HG03060 (cell line): ENCODE measurements around the gene ALDH1A1.

ENCODE experiments used
- ATAC-seq: cut with Tn5 transposase; IDR thresholded peaks from one replicate; pipeline ENCODE4 v1.9.1; 2021; ENCODE audit warnings: low read depth, moderate number of reproducible peaks; ENCODE audit not compliant: unreplicated experiment

Gene ALDH1A1

DNA sequence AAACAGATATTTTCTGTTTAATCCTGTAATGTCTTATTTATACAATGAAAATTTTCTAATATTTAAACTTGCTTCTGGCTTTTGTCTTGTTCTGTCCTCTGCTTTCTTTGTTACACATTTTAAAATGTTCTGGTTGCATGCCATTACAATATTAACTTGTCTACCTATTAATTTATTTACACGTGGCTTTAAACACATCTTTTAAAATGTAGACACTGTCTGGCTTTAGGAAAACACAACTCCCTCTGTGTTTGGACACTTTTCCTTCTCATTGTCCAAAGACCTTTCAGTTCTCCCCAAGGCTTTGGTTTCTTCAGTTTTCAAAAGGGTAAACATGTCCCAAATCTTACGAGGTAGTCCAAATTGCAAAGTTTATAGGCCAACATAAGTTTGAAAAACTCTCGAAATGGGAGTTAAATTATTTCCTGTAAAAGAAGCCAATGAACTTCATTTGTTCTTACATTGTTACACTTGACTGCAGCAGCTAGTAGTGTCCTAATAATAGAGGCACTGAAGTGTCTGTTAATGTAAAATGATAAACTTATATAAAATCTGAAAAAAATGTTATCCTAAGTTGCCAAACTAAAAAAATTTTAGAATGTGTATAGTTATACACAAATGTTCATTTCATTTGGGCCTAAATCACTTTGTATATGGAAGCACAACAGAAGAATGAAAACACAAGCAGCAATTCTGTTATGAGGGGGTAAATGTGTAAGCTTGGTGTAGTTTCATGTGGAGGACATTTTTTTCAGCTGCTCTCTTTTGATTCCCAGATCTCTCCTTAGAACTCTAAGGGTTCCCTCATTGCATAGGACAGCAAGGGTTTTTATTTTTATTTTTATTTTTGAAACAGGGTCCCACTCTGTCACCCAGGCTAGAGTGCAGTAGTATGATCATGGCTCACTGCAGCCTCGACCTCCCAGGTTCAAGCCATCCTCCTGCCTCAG, 53.8 kb downstream of the ALDH1A1 start:
- ATAC-seq = no peak

DNA sequence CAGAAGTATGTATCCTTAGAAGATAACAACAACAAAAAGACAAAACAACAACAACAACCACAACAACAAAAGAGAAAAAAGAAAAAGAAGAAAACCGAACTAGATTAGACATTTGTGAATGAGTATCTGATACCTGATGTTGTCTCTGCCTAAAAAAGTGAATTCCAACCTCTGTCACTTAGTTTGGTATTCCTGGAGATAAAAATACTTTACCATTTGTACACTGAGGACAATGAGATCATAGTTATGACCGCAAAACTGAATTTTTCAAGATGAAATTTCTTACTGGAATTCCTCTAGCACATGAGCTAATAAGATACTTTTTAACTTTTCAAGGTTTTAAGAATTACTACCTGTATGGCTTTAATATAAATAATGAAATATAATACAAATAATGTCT, 54.5 kb downstream of the ALDH1A1 start:
- ATAC-seq = no peak

GRCh38 chr9:72897069-72897649, 55.7 kb downstream of the ALDH1A1 start:
- ATAC-seq = no peak

DNA sequence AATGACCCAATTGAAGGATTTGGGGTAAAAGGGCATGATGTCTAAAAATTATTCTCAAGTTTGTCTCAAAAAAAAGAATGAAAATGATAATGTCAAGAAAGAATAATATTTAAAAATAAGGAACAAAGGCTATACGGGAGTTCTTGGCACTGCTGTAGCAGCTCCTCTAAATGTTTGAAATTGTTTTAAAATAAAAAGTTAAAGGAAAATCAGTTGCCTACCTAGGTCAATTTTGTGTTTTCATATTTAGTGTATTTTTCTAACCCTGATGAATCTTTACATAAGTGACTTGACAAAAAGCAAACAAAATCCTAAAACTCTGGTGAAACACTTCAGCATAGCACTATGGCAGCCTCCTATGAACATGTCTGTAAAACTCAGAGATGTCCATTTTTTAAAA, 56.4 kb downstream of the ALDH1A1 start:
- no peak for ATAC-seq

- ATAC-seq = no peak
Observed at GRCh38 chr9:72895122-72895521, 57.7 kb downstream of the ALDH1A1 start.

GRCh38 chr9:72894342-72894741, 58.5 kb downstream of the ALDH1A1 start:
- no peak for ATAC-seq

GRCh38 chr9:72893437-72893836, 59.4 kb downstream of the ALDH1A1 start:
- ATAC-seq = no peak

GRCh38 chr9:72891043-72891442, 61.8 kb downstream of the ALDH1A1 start:
- no peak for ATAC-seq

DNA sequence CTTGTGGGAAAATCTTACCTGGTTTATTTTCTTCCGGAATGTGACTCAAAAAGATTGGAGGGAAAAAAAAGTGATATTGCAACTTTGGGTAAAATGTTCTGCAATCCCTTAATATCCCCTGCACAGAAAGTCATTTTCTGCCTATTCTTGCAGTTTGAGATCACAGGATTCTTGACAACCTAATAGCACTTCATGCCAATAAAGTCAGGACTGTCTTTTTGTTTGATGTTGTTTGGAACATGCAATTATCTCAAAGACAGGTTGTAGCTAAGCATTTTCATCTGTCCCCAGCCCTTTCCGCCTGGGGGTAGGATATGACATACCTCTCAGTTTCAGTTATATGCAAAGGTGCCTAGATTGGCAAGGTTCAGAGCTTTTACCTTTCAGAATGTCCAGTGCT, 63.9 kb downstream of the ALDH1A1 start:
- no peak for ATAC-seq

DNA sequence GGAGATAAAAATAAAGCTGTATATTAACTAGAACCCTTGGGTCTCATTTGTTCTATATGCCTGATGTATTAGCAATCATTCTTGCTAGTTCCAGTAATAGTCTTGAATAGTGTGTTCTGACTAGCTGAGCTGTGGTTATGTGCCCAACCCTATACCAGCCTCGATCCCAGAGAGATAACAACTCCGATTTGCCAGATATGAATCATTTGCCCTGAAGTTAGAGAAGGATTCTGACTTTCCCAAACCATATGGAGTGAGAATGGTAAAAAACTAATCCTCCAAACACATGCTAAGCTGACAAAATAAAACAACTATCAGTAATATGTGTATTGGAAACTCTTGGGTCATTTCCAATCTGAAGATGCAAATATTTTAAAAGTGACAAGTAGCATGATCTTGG, 64.8 kb downstream of the ALDH1A1 start:
- no peak for ATAC-seq

GRCh38 chr9:72886386-72886785, 66.5 kb downstream of the ALDH1A1 start:
- ATAC-seq = no peak

GRCh38 chr9:72884508-72884907, 68.3 kb downstream of the ALDH1A1 start:
- no peak for ATAC-seq

GRCh38 chr9:72883875-72884274, 69.0 kb downstream of the ALDH1A1 start:
- ATAC-seq = no peak

DNA sequence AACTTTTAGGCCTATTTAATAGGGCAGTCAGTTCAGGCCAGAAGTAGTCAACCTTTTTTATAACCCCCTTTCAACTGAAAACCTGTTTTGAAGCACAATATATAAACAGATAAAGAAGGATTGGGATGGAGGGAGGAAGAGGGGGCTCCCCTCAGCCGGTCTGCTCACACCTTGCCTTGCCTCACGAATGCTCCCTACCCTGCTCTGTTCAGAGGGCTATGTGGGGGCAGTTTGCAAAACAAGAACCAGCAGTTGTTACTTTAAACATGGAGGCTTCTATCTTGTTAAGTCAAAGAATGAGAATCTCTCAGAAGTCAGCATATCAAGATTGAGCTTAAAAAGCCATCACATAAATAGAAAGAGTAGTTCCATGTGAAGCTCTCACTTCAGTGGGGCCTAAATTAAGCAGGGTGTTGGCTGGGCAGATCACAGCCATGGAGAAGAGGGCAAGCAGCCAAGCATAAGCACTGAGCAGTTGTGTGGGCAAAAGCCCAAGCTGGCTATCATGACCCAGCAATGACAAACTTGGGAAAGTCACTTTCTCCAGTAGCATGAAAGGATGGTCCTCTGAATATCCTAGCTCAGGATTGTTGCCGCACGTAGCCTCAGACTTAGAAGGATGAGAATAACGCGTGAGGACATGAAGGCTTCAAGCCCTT, 70.6 kb downstream of the ALDH1A1 start:
- no peak for ATAC-seq

DNA sequence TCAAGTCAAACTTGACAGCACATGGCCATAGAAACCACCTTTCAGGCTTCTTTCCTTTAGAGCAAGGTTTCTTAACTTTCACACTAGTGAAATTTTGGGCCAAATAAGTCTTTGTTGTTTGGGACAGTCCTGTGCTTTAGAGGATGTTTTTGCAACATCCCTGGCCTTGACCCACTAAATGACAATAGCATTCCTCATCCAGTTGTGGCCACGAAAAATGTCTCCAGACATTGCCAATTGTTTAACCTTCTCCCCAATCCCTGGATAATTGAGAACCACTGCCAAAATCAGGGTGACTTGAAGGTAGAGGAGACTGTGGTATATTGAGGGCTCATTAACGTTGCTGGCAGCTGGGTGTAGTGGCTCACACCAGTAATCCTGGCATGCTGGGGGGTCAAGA, 72.0 kb downstream of the ALDH1A1 start:
- no peak for ATAC-seq

DNA sequence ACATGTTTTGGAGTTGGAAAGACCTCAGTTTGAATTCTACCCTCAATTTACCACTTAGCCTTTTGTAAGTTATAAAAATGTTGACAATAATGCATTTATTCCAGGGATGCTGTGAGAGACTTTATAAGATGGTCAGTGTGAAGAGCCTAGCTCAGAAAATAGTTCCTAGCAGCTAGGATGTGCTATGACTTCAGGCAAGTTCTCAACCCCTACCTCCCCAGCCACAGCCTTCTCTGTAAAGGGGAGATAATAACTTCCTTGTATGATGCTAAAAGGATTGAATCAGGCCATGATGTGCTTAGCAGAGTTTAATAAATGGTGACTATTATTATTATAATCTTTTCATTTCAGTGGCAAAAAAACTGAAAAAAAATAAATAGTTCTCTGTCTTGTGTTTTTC, 77.6 kb downstream of the ALDH1A1 start:
- ATAC-seq = no peak

DNA sequence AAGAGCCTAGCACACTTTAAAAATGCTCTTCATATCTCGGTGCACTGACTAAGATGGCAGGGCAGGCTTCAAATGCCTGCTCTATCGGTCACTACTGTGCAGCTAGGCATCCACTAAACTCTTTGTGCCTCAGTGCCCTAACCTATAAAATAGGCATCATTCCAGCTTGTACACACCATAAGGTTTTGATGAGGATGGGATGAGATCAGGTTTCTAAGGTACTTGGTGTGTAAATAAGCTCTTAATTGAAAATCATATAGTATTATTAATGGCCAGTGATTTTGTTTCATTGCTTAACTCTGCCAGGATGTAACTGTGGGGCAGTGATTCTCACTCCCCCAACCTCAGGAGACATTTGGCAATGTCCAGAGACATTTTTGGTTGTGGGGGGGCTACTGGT, 78.5 kb downstream of the ALDH1A1 start:
- no peak for ATAC-seq

GRCh38 chr9:72873456-72873855, 79.4 kb downstream of the ALDH1A1 start:
- no peak for ATAC-seq

DNA sequence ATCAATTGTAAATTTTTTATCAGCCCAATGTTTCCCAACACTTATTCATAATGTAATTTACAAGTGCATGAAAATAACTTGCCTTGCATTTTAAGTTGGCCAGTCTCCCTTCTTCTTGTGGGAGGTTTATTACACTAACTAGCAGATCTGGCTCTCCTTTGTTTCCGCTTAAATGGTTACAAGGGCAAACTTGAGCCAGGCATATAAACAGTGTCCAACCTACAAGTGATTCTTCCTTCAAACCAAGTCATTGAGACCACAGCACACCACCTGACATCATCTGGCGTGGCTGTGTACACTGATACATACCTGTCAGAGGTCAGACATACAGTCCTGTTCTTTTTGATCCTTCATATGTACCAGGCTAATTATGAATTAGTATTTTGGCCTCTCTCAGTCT, 80.1 kb downstream of the ALDH1A1 start:
- ATAC-seq = no peak

DNA sequence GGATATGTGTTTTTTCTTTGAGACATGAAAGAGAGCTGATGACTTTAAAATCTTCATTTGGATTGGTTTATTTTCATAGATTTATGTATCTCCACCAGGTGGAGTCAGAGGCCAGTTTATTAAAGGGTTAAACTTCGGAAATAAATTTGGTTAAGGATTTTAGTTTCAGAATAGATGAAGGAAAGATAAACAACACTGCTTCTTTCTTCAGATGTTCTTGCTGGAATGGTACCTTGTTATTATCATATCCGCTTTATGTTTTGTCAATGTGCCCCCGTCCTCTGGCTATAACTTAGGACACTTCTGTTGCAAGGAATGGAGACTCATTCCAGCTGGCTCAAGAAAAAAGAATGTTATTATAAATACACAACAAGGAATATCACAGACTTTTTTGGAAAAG, 81.2 kb downstream of the ALDH1A1 start:
- no peak for ATAC-seq

- ATAC-seq = no peak
Observed at GRCh38 chr9:72864327-72864726, 88.5 kb downstream of the ALDH1A1 start.
